Measurements from ENCODE around the gene ATG4B.

Gene ATG4B

GRCh38 chr2:241637795-241638660, 535 bp downstream of the ATG4B start:
- in situ Hi-C loops (cut with HindIII; ENCODE audit: low sequenced_read_pairs), result no loop called here

- in situ Hi-C loops (cut with HindIII; ENCODE audit: low sequenced_read_pairs), result no loop called here
Measured at GRCh38 chr2:241638940-241639339, 1.4 kb downstream of the ATG4B start.

GRCh38 chr2:241639385-241639784, 1.9 kb downstream of the ATG4B start:
- in situ Hi-C loops (cut with HindIII; ENCODE audit: low sequenced_read_pairs), result no loop called here

GRCh38 chr2:241640165-241640795, 2.8 kb downstream of the ATG4B start:
- in situ Hi-C loops (cut with HindIII; ENCODE audit: low sequenced_read_pairs), result no loop called here

GRCh38 chr2:241641631-241642030, 4.1 kb downstream of the ATG4B start:
- in situ Hi-C loops (cut with HindIII; ENCODE audit: low sequenced_read_pairs), result no loop called here

- in situ Hi-C loops (cut with HindIII; ENCODE audit: low sequenced_read_pairs), result no loop called here
Measured at GRCh38 chr2:241645056-241645914, 7.8 kb downstream of the ATG4B start.

- in situ Hi-C loops (cut with HindIII; ENCODE audit: low sequenced_read_pairs), result no loop called here
Measured at GRCh38 chr2:241645915-241646645, 8.6 kb downstream of the ATG4B start.

GRCh38 chr2:241648453-241648852, 11.0 kb downstream of the ATG4B start:
- in situ Hi-C loops (cut with HindIII; ENCODE audit: low sequenced_read_pairs), result no loop called here

- in situ Hi-C loops (cut with HindIII; ENCODE audit: low sequenced_read_pairs), result no loop called here
Measured at GRCh38 chr2:241649404-241649803, 11.9 kb downstream of the ATG4B start.

GRCh38 chr2:241649927-241650326, 12.4 kb downstream of the ATG4B start:
- in situ Hi-C loops (cut with HindIII; ENCODE audit: low sequenced_read_pairs), result no loop called here

- in situ Hi-C loops (cut with HindIII; ENCODE audit: low sequenced_read_pairs), result no loop called here
Measured at GRCh38 chr2:241652142-241652541, 14.6 kb downstream of the ATG4B start.

- in situ Hi-C loops (cut with HindIII; ENCODE audit: low sequenced_read_pairs), result no loop called here
Measured at GRCh38 chr2:241652722-241653121, 15.2 kb downstream of the ATG4B start.

GRCh38 chr2:241653210-241653750, 15.8 kb downstream of the ATG4B start:
- in situ Hi-C loops (cut with HindIII; ENCODE audit: low sequenced_read_pairs), result no loop called here

- in situ Hi-C loops (cut with HindIII; ENCODE audit: low sequenced_read_pairs), result no loop called here
Measured at GRCh38 chr2:241654551-241654950, 17.1 kb downstream of the ATG4B start.

GRCh38 chr2:241655516-241656189, 18.2 kb downstream of the ATG4B start:
- in situ Hi-C loops (cut with HindIII; ENCODE audit: low sequenced_read_pairs), result no loop called here

- in situ Hi-C loops (cut with HindIII; ENCODE audit: low sequenced_read_pairs), result no loop called here
Measured at GRCh38 chr2:241656190-241656741, 18.8 kb downstream of the ATG4B start.

GRCh38 chr2:241657786-241658254, 20.3 kb downstream of the ATG4B start:
- in situ Hi-C loops (cut with HindIII; ENCODE audit: low sequenced_read_pairs), result no loop called here

GRCh38 chr2:241658296-241658695, 20.8 kb downstream of the ATG4B start:
- in situ Hi-C loops (cut with HindIII; ENCODE audit: low sequenced_read_pairs), result no loop called here

GRCh38 chr2:241659150-241659739, 21.8 kb downstream of the ATG4B start:
- in situ Hi-C loops (cut with HindIII; ENCODE audit: low sequenced_read_pairs), result no loop called here

All from DLD1 (cell line).